Left colon (tissue), 2 donors: ENCODE data around the gene GSAP. TPM values are rescaled to one million over a fixed set of nuclear protein-coding genes. Genes with fewer than 3 reads are reported as not detected.
"Not testable (repeated sequence)": the region's sequence is repeated elsewhere in the genome, so short reads cannot be mapped to it uniquely, and the experiment has no call there.

Source experiments
- ATAC-seq: fragments of 200-7000 bp; cut with Tn5 transposase; one replicate; pipeline ENCODE4 v1.9.1; 2020; ENCODE audit warnings: mild to moderate bottlenecking, moderate library complexity
- DNase-seq, 2 donors: peaks; one replicate each; pipeline ENCODE4 v3.0.0-alpha.2; 2020
- intact Hi-C, 2 donors: fragments of 100-400 bp; cut with DNase I in 1 of 2; cut with micrococcal nuclease in 1 of 2; formaldehyde crosslinking; loops; one replicate each; pipeline versions ENCODE4 v1.11.2 to v1.14.0; 2022; cut with DNase I, micrococcal nuclease
- long read RNA-seq: library from polyadenylated mRNA; unstranded; transcript quantifications from one replicate; pipeline ENCODE4 v2.0.0, GENCODE V29; 2021
- total RNA-seq, 2 donors: library from RNA; stranded (reverse); fragmentation: NEBNext Ultra II Directional; extraction: Animal tissue kit (Norgen Biotek cat#: 25700); gene quantifications; one replicate each; pipeline ENCODE4 v1.2.1, GENCODE V29; 2021
- donor health status: DM: no; HTN: no; CAD: no.
- donor health status: DM: yes; HTN: yes; CAD: no.

Gene GSAP, protein sequence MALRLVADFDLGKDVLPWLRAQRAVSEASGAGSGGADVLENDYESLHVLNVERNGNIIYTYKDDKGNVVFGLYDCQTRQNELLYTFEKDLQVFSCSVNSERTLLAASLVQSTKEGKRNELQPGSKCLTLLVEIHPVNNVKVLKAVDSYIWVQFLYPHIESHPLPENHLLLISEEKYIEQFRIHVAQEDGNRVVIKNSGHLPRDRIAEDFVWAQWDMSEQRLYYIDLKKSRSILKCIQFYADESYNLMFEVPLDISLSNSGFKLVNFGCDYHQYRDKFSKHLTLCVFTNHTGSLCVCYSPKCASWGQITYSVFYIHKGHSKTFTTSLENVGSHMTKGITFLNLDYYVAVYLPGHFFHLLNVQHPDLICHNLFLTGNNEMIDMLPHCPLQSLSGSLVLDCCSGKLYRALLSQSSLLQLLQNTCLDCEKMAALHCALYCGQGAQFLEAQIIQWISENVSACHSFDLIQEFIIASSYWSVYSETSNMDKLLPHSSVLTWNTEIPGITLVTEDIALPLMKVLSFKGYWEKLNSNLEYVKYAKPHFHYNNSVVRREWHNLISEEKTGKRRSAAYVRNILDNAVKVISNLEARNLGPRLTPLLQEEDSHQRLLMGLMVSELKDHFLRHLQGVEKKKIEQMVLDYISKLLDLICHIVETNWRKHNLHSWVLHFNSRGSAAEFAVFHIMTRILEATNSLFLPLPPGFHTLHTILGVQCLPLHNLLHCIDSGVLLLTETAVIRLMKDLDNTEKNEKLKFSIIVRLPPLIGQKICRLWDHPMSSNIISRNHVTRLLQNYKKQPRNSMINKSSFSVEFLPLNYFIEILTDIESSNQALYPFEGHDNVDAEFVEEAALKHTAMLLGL
- total RNA-seq = 1 to 10 TPM; 7.9 to 8.0 TPM
- long read RNA-seq, transcript GSAP-201 (31 exons, 3,251 nt) = major isoform, 13 of 16 reads
- long read RNA-seq, partial matches to known transcripts = 1 of 16 reads
- long read RNA-seq, other reads (novel, unspliced or antisense) = 2 of 16 reads

DNA sequence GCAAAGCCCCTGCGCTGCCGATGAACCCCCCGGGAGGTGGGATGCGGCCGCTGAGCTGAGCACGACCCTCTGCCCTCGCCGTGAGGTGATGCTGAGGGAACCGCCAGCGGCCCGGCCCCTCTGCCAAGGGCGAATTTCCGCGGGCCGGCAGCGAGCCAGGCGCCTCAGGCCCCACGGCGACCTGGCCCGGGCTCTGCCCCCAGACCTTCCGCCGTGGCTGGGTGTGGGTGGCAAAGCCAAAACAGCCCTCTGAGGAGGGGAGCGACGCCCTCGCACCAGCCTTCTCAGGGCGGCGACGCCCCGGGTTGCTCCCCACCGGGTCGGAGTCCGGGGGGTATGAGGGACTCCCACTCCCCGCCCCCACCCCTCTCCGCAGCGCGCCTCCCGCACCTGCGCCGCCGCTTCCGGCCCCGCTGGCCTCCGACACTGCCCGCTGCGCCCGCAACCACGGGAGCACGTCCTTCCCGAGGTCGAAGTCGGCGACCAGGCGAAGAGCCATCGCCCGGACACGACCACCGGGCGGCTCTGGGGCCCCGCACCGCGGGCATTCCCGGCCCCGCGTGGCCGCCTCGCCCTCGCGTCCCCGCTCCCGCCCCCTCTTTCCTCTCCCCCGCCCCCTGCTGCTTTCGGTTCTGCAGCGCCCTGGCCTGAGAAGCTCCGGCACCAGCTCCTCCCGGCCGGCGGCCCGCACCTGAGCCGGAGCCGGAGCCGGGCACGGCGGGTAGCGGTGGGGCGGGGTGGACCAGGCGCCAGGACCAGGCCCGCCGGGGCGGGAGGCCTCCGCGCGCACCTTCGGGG, at the start of gene GSAP:
GSAP (minus strand) TSS at position 527 of the 798 bp plus-strand sequence; CDS start at position 499, 28 bp downstream.
- peak; percentile 92 for ATAC-seq
- intact Hi-C loops = no loop called here
- DNase-seq = peak; percentile 75 to 78

DNA sequence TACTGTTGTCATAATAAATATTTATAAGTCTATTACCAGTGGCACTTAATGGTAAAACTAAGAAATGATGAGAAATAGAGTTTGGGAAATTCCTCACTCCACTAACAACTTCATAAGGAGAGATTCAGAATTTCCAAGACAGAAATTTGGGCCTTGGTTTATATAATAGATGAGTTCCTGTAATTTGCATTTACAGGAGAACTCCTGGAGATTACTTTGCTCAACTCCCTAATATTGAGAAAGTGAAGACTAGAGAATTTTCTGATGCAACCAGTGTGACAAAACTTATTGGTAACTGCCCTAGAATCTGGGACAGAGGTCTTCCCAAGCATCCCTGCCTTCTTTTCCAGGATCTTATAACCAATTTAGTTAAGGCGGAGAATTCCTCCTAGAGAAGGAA, 49.1 kb upstream of the GSAP start:
- intact Hi-C loops = no loop called here
- ATAC-seq = no peak
- DNase-seq = no peak

DNA sequence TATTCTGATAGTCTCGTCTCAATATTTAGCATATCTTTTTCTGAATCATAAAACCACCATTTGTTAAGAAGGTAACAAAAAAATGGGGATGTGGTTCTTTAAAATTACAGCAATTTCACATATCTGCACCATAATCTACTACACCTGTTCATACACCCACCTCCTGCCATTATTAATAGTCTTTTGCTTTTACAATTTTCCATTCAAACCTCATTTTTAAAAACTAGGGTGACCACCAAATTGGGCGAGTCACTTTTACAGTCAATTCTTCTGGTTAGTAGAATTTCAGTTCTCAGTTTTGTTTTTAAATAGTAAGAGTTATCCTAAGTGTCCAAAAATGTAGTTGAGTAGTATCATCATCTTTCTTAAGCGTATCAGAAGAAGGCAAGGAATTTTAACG, 48.4 kb upstream of the GSAP start:
- ATAC-seq (no peak), DNase-seq (no peak)
- intact Hi-C loops = no loop called here

DNA sequence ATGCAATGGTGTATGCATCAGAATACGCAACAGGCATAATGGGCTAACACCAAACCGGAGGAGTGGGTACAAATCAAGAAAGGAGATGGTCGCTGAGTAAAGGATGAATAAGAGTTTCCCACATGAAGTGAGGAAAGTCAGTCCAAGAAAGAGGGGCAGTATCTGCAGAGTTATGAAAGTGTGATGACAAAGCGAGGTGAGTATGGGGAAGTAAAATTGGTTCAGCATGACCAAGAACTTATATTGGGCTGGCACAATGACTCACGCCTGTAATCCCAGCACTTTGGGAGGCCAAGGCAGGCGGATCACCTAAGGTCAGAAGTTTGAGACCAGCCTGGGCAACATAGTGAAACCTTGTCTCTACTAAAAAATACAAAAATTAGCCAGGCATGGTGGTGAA, 47.5 kb upstream of the GSAP start:
- intact Hi-C loops, ATAC-seq, DNase-seq: not testable (repeated sequence)

DNA sequence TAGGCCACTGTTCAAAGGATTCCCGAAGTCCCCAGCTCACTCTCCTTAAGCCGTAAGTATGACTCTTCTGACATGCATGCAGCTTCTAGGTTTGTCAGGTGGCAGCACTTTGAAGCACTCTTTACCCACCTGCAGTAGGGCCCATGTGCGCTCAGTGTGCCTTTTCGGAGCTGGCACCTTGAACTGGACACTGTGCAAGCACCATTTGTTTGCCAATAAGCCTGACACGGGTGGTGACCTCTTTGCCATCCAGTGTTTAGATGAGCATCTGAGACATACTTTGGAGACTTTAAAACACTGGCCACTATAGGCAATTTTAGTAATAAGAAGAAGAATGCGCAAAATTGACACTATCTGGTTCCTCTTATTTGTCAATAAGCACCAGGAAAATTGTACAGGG, 45.7 kb upstream of the GSAP start:
- DNase-seq (no peak), ATAC-seq (no peak)
- intact Hi-C loops = no loop called here

DNA sequence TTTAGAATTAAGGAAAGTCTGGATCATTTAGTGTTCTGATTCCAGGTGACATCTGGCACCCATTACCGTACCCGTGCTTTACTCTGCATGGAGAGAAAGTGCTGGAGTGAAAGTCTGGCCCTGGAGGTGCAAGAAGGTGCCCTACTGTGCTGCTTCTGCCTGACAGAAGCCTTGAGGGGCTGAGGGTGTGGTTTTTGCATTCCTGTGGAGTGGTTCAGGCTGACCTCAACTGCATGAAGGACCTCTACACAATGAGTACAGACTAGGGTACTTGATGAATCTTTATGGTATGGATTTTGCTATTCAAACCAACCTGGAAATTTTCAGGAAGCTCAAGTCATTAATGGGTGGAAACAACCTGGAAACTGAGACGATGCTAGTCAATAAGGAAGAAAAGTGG, 45.1 kb upstream of the GSAP start:
- DNase-seq (no peak), ATAC-seq (no peak)
- intact Hi-C loops = no loop called here

DNA sequence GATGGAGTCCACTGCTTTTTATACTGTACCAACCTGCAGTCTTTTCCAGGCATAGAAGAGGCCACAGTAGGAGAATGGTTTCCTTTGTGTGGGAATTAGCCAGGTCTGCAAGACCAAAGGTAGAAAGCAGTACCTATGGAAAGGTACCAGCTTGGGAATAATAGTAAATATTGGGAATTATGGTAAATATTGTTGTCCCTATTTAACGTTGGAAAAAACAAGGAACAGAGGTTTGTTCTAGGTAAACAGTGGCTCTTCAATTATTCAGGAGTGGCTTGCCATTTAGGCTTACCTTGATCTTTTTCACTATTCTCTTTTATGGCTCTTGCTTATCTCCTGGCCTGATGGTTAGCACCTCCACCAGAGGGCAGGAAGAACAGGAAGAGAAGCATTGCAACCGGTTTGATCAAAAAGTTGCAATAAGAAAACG, 43.9 kb upstream of the GSAP start:
- peak; percentile 86 for ATAC-seq
- intact Hi-C loops = no loop called here
- peak; percentile 29 to 39 for DNase-seq

DNA sequence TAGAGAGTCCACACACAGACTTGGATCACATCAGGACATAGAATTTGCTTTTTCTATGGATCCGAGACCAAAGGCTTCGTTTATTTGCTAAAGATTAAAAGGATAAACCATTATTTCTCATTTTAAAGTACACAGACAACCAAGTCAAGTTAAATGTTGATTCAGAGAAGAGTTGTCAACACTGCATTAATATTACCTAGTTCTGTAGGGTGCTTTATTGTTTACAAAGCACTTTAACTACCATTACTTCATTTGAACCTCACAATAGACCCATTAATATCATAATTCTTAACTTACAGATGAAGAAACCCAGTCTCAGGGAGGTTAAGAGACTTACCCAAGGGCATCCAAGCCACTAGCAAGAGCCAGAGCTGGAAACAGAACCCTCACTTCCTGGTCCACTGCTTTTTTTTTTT, 43.2 kb upstream of the GSAP start:
- intact Hi-C loops = no loop called here
- no peak for DNase-seq

DNA sequence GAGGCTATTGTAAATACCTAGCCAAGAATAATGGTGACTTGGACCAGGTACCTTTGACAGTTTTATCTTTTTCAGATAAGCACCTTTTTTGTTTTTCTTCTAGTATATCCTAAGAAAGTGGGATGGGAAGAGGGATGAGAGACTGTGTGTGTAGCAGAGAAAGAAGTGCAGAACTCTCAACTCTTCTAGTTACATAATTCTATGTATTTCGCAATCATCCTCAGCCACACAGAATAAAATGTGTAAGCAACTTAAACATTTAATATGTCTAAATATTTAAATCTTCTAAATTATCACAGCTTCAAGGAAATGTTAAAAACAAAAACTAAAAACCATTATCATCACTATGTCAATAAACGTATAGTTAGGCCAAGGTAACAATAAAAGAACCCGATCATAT, 42.6 kb upstream of the GSAP start:
- intact Hi-C loops = no loop called here
- ATAC-seq = no peak
- no peak for DNase-seq

More for the DNA sequence above, 43.2 kb upstream of the GSAP start:
- no peak for ATAC-seq

DNA sequence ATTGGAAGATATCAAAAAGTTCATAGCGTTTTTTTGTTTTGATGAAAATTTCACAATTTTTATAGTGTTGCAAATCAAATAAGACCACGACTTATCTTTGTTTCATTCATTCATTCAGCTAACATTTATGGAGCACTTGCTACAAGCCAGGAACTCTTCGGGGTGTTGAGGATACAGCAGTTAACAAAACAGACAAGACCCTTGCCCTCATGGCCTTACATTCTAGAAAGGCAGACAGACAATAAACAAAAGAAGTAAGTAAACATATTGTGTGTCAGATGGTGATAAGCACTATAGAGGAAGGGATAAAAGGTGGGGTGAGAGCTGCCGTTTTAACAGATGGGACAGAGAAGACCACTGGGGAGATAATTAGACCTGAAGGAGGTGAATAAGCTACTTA, 41.6 kb upstream of the GSAP start:
- no peak for DNase-seq
- intact Hi-C loops = no loop called here

DNA sequence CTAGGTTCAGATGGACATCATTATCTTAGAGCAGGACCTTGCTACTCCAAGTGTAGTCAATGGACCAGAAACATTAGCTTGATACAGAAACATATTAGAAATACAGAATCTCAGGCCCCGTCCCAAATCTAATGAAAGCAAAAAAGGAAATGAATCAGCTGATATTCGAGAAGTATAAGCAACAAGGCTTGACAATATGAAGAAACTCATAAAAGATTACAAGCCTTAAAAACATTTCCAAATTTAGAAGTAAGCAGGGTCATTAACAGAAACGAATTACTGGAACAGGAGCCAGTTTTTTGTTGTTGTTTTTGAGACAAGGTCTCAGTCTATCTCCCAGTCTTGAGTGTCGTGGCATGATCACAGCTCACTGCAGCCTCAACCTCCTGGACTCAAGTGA, 40.5 kb upstream of the GSAP start:
- intact Hi-C loops = no loop called here
- DNase-seq (no peak), ATAC-seq (no peak)

More for the DNA sequence above, 41.6 kb upstream of the GSAP start:
- no peak for ATAC-seq

DNA sequence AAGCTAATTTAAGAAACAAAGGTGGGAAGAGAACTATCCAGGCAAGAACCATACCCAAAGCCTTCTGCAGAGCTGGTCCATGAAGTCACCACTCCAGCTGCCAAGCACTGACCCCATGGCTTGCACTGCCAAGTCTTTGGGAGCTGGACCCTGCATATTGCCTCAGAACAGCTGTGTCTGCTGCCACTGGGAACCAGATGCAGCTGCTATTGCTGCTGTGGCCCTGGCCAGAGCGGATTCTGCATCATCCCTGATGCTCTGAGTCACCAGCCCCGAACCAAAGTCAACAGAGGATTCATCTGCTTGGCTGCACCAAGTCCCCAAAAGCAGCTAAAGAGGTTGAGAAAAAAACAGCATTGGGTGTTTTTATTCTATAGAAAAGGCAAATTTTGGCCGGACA, 39.2 kb upstream of the GSAP start:
- DNase-seq (peak in 1 of 2 donors; percentile 28), ATAC-seq (no peak)
- intact Hi-C loops = no loop called here

DNA sequence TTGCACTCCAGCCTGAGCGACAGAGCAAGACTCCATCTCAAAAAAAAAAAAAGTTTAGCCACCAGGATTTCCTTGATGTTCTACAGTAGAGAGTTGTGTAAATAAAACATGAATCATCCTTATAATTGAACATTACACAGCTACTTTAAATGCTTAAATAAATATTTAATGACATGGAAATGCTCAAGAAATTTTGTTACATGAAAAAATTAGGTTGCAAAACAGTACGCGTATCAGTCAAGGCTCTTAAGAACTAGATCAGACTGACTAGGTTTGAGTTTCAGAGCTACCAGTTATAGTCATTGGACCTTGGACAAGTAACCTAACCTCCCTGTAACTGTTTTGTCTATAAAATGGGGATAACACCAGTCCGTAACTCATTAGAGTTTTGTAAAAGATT, 38.7 kb upstream of the GSAP start:
- ATAC-seq (no peak), DNase-seq (no peak)
- intact Hi-C loops = no loop called here

DNA sequence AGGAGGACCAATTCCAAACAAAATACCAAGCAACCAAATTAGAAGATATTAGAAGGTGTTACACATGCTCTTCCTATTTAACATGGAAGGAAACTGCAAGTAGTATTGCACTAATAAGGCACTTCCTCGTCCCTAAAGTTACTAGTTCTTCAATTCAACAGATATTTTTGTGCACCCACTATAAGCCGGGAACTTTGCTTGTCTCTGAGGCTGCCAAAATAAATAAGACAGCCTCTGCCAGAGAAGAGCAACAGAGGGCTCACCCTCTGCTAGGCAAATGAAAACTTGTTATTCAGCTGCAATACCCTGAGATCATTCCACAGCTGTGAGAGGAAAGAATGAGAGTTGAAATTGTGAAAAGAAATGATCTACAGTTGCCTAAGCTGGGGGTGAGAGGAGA, 37.4 kb upstream of the GSAP start:
- ATAC-seq (peak; percentile 21), DNase-seq (no peak)
- intact Hi-C loops = no loop called here

DNA sequence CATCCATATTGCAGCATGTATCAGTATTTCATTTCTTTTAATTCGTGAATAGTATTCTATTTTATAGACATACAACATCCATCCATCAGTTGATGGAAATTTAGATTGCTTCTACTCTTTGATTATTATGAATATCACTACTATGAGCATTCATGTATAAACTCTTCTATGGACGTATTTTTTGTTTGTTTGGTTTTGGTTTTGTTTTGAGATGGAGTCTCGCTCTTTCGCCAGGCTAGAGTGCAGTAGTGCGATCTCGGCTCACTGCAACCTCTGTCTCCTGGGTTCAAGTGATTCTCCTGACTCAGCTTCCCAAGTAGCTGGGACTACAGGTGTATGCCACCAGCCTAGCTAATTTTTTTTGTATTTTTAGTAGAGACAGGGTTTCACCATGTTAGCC, 35.8 kb upstream of the GSAP start:
- ATAC-seq, intact Hi-C loops: not testable (repeated sequence)

DNA sequence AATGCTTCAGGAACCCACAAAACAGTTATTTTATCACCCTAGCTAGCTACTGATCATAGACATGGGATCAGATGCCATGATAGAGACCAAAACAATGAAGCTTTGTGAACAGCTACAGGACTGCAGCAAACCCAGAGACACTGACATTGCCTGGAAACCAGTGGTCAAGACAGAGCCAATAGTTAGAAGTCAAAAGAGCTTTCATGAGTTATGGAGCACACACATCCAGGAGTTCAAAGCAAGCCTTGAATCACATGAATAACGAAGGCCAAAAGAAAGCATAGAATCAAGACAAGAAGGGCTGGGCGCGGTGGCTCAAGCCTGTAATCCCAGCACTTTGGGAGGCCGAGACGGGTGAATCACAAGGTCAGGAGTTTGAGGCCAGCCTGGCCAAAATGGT, 34.5 kb upstream of the GSAP start:
- ATAC-seq = no peak

More for the DNA sequence above, 35.8 kb upstream of the GSAP start:
- DNase-seq = not testable (repeated sequence)

DNA sequence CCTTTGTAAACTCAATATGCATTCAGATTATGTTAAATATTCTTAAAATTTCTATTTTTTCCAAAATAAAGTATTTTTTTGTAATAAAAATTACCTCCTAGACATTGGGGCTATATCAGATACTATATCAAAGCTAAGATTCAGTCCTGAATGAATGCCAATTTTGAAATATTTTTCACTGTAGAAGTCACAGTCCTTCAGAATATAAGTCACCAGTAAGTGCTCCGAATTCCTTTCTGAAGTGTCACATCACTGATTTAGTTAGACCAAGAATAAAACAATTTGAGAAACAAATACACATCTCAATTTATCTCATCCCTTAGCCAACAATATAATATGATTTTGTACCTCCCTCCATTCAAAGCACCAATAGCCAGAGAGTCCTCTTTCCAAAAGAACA, 33.9 kb upstream of the GSAP start:
- intact Hi-C loops = no loop called here
- ATAC-seq (no peak), DNase-seq (no peak)

More for the DNA sequence above, 34.5 kb upstream of the GSAP start:
- intact Hi-C loops = no loop called here
- no peak for DNase-seq

DNA sequence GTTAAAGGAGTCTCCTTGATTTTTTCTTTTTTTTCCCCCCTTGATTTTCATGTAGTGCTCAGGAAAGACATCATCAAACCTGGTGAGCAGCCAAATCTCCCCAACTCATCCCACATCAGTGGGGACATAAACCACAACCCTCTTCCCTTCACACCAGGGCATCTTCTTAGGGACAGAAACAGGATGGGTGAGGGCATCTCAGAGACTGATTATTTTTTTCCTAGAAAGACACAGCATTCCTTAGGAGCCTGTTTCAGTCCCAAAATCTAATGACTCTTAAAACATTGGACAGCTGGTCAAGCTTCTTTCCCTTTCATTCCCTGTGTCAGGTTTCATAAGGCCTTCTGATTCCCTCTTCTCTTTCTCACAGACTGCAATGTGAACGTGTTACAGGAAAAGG, 31.5 kb upstream of the GSAP start:
- DNase-seq (no peak), ATAC-seq (no peak)
- intact Hi-C loops = no loop called here

DNA sequence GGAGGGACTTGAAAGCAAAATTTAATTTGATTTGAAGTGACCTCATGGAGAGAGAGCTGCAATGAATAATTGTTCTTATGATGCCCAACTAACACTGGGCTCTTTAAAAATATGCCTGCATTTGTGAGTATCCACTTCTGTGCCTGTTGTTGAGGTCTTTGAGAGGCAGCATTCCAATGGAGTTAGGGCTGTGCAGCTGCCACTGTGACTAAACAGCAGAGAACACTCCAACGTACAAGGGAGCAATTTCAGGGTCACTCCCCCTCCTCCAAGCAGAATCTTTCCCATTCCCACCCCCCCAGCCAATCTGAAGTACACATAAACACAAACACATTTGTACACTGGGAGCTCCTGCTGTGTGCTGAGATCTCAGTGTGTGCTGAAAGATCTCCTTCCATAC, 28.0 kb upstream of the GSAP start:
- no peak for ATAC-seq
- intact Hi-C loops = no loop called here

More for the DNA sequence above, 28.0 kb upstream of the GSAP start:
- no peak for DNase-seq
